H1 (cell line): Measurements from ENCODE around the gene CRYBB2. TPM values are rescaled to one million over a fixed set of nuclear protein-coding genes. Genes with fewer than 3 reads are reported as not detected.
"Not testable (repeated sequence)": the region's sequence is repeated elsewhere in the genome, so short reads cannot be mapped to it uniquely, and the experiment has no call there.

Experiments
- CTCF ChIA-PET: fragments of 300-600 bp; sonication (Branson Sonifier 250); formaldehyde crosslinking; loops from one replicate; lab custom pipeline; 2021; ENCODE audit not compliant: partially characterized antibody; lab: Charles Lee
- POLR2A ChIA-PET: fragments of 300-600 bp; sonication (Branson Sonifier 250); formaldehyde crosslinking; loops from one replicate; lab custom pipeline; 2021; ENCODE audit warnings: inconsistent platforms; ENCODE audit not compliant: partially characterized antibody; lab: Charles Lee
- DNase-seq, 2 experiments: peaks; one replicate each; pipeline versions ENCODE4 v3.0.0 to v3.0.0-alpha.2; 2010 to 2022; ENCODE audit warnings: low spot score in 2 of 2, low read depth in 1 of 2, mixed read lengths in 1 of 2
- FAIRE-seq: peaks from 2 replicates; lab custom pipeline; 2011; peaks lifted over from hg19 to GRCh38; lab: Jason Lieb, UNC
- H2AFZ ChIP-seq: 2 replicates; pipeline ENCODE4 v1.8.1; 2012; ENCODE audit warnings: low read length, inconsistent platforms
- H2AK5ac ChIP-seq: 2 replicates; pipeline ENCODE4 v1.6.1; 2013; ENCODE audit warnings: low read depth, low read length
- H2BK120ac ChIP-seq: replicated peaks from 2 replicates; pipeline ENCODE3; 2013; ENCODE audit warnings: low read depth, low read length, inconsistent platforms
- H2BK12ac ChIP-seq: 2 replicates; pipeline ENCODE4 v1.6.1; 2013; ENCODE audit warnings: low read depth, low read length
- H2BK15ac ChIP-seq: 2 replicates; pipeline ENCODE4 v1.6.1; 2013; ENCODE audit warnings: low read length
- H2BK20ac ChIP-seq: 2 replicates; pipeline ENCODE4 v1.6.1; 2013; ENCODE audit warnings: low read length
- H2BK5ac ChIP-seq: 2 replicates; pipeline ENCODE4 v1.6.1; 2013; ENCODE audit warnings: low read depth, low read length
- H3K14ac ChIP-seq: 2 replicates; pipeline ENCODE4 v1.6.1; 2013; ENCODE audit warnings: inconsistent platforms; ENCODE audit not compliant: insufficient read length
- H3K18ac ChIP-seq: 2 replicates; pipeline ENCODE4 v1.6.1; 2013; ENCODE audit warnings: low read length; ENCODE audit errors: extremely low read depth
- H3K23ac ChIP-seq: 2 replicates; pipeline ENCODE4 v1.6.1; 2013; ENCODE audit warnings: inconsistent platforms; ENCODE audit not compliant: insufficient read length
- H3K23me2 ChIP-seq: 2 replicates; pipeline ENCODE4 v1.6.1; 2013; ENCODE audit warnings: low read depth, low read length
- H3K27ac ChIP-seq: 2 replicates; pipeline ENCODE4 v1.6.1; 2011; ENCODE audit warnings: low read depth, low read length, inconsistent platforms
- H3K27me3 ChIP-seq, 4 experiments: replicated peaks in 1 of 4; 1 replicate in 1 of 4; 2 replicates in 3 of 4; pipeline versions ENCODE4 v1.6.1 to v1.8.1; 2011 to 2013; ENCODE audit warnings: low read length in 3 of 4, mild to moderate bottlenecking in 3 of 4, inconsistent platforms in 2 of 4, mixed read lengths in 2 of 4, moderate library complexity in 1 of 4; ENCODE audit not compliant: control insufficient read depth in 3 of 4, insufficient read depth in 3 of 4; ENCODE audit errors: extremely low read depth in 1 of 4
- H3K36me3 ChIP-seq, 4 experiments: 2 replicates each; pipeline versions ENCODE4 v1.6.1 to v1.8.1; 2011 to 2013; ENCODE audit warnings: mild to moderate bottlenecking in 4 of 4, low read length in 3 of 4, moderate library complexity in 2 of 4, control low read depth in 1 of 4, inconsistent platforms in 1 of 4; ENCODE audit not compliant: insufficient read depth in 4 of 4, control insufficient read depth in 2 of 4
- H3K4ac ChIP-seq: replicated peaks from 2 replicates; pipeline ENCODE3; 2013; ENCODE audit warnings: low read length, low read depth, mixed read lengths, inconsistent platforms; ENCODE audit not compliant: insufficient read length
- H3K4me1 ChIP-seq, 4 experiments: replicated peaks in 1 of 4; 1 replicate in 1 of 4; 2 replicates in 3 of 4; pipeline versions ENCODE4 v1.6.1 to v1.8.1; 2011 to 2013; ENCODE audit warnings: low read length in 3 of 4, inconsistent platforms in 2 of 4, mixed read lengths in 1 of 4; ENCODE audit not compliant: insufficient read depth in 4 of 4, control insufficient read depth in 3 of 4
- H3K4me2 ChIP-seq, 2 experiments: 2 replicates each; pipeline versions ENCODE4 v1.6.1 to v1.8.1; 2011 to 2013; ENCODE audit warnings: low read depth in 2 of 2, low read length in 2 of 2, control low read depth in 1 of 2, inconsistent platforms in 1 of 2, mild to moderate bottlenecking in 1 of 2; ENCODE audit not compliant: insufficient read depth in 1 of 2
- H3K4me3 ChIP-seq, 4 experiments: fragments of 200-600, 300-600 bp in 1 of 4; sonication (generic), shearing (Covaris generic), sonication (Bioruptor Twin) in 1 of 4; 2 replicates each; pipeline versions ENCODE4 v1.5.1 to v1.8.1; 2011 to 2016; ENCODE audit warnings: low read length in 4 of 4, low read depth in 3 of 4, control low read depth in 2 of 4, inconsistent platforms in 2 of 4, mild to moderate bottlenecking in 2 of 4, mixed read lengths in 1 of 4, moderate library complexity in 1 of 4; ENCODE audit not compliant: insufficient read depth in 2 of 4; ENCODE audit errors: extremely low read depth in 1 of 4
- H3K56ac ChIP-seq: replicated peaks from 2 replicates; pipeline ENCODE3; 2013; ENCODE audit warnings: low read depth, mild to moderate bottlenecking, mixed read lengths, low read length, inconsistent platforms; ENCODE audit not compliant: insufficient read length
- H3K79me1 ChIP-seq: 2 replicates; pipeline ENCODE4 v1.6.1; 2013; ENCODE audit warnings: low read depth, low read length, control low read depth
- H3K79me2 ChIP-seq, 2 experiments: 2 replicates each; pipeline versions ENCODE4 v1.6.1 to v1.8.1; 2012 to 2013; ENCODE audit warnings: low read length in 2 of 2, mild to moderate bottlenecking in 2 of 2, inconsistent platforms in 1 of 2; ENCODE audit not compliant: insufficient read depth in 2 of 2, control insufficient read depth in 1 of 2
- H3K9ac ChIP-seq, 4 experiments: replicated peaks in 1 of 4; 1 replicate in 1 of 4; 2 replicates in 3 of 4; pipeline versions ENCODE4 v1.6.1 to v1.8.1; 2011 to 2013; ENCODE audit warnings: low read depth in 3 of 4, low read length in 3 of 4, control low read depth in 2 of 4, mild to moderate bottlenecking in 2 of 4, moderate library complexity in 2 of 4, inconsistent platforms in 1 of 4; ENCODE audit errors: extremely low read depth in 1 of 4
- H3K9me3 ChIP-seq, 2 experiments: 2 replicates each; pipeline versions ENCODE4 v1.6.1 to v1.8.1; 2012 to 2013; ENCODE audit warnings: mild to moderate bottlenecking in 2 of 2, moderate library complexity in 2 of 2, control low read depth in 1 of 2, inconsistent platforms in 1 of 2, low read depth in 1 of 2, low read length in 1 of 2, mixed read lengths in 1 of 2; ENCODE audit not compliant: insufficient read depth in 2 of 2
- H4K20me1 ChIP-seq, 2 experiments: replicated peaks in 1 of 2; 2 replicates each; pipeline versions ENCODE3 to v1.8.1; 2011 to 2013; ENCODE audit warnings: inconsistent platforms in 2 of 2, low read length in 2 of 2, mild to moderate bottlenecking in 1 of 2; ENCODE audit not compliant: insufficient read depth in 2 of 2, control insufficient read depth in 1 of 2
- H4K5ac ChIP-seq: 2 replicates; pipeline ENCODE4 v1.6.1; 2013; ENCODE audit warnings: low read length, low read depth, mixed read lengths, inconsistent platforms; ENCODE audit not compliant: insufficient read length
- H4K8ac ChIP-seq: 2 replicates; pipeline ENCODE4 v1.8.0; 2013; ENCODE audit warnings: mild to moderate bottlenecking, moderate library complexity, low read length, inconsistent platforms; ENCODE audit not compliant: insufficient read depth; ENCODE audit errors: extremely low read depth
- H4K91ac ChIP-seq: replicated peaks from 2 replicates; pipeline ENCODE3; 2013; ENCODE audit warnings: low read length, mixed read lengths, inconsistent platforms; ENCODE audit not compliant: insufficient read length
- whole genome bisulfite sequencing, 2 experiments: shearing (Covaris generic) in 1 of 2; methylation state at CpG; one replicate each; pipeline versions ENCODE4 v1.1.6 to v1.1.7; 2013 to 2015; ENCODE audit warnings: low lambda C conversion rate in 2 of 2, mixed read lengths in 2 of 2, inconsistent platforms in 1 of 2, low coverage in 1 of 2, missing lambda C conversion rate in 1 of 2; ENCODE audit not compliant: insufficient replicate concordance in 2 of 2, insufficient coverage in 1 of 2, insufficient read length in 1 of 2; ENCODE audit errors: extremely low coverage in 1 of 2, missing lambda C conversion rate in 1 of 2; 5-methylcytosine and 5-hydroxymethylcytosine counted together
- polyA plus RNA-seq, 7 experiments: library from polyadenylated mRNA; depleted of rRNA in 3 of 7; stranded (reverse) in 5 of 7; unstranded in 2 of 7; fragments of >200 nt in 5 of 7; fragments of 200-250 nt in 2 of 7; gene quantifications; 1 replicate in 5 of 7; 2 replicates in 1 of 7; 4 replicates in 1 of 7; pipeline versions ENCODE4 v1.2.1 to v1.2.3, GENCODE V29; 2011 to 2013; ENCODE audit warnings: missing spikeins in 2 of 7, mixed read lengths in 2 of 7
- total RNA-seq: library from RNA; stranded (reverse); fragmentation: NEBNext Ultra II Directional; extraction: Animal tissue kit (Norgen Biotek cat#: 25700); gene quantifications from 2 replicates; pipeline ENCODE4 v1.2.1, GENCODE V29; 2021

The CRYBB2 gene
- total and polyA plus RNA-seq, 2 of the 8 experiments (the other 6 are each of a cell fraction or from before 2014, with no cell fraction given), result 0.12 TPM; not detected in 1

- H2BK5ac ChIP-seq, H4K5ac ChIP-seq, H3K9me3 ChIP-seq, H3K4me2 ChIP-seq, H2AFZ ChIP-seq, DNase-seq, H3K36me3 ChIP-seq, H3K56ac ChIP-seq, H3K23me2 ChIP-seq, H3K9ac ChIP-seq, POLR2A ChIA-PET, H3K4ac ChIP-seq, H3K4me1 ChIP-seq, H3K27ac ChIP-seq, H2BK20ac ChIP-seq, H2BK12ac ChIP-seq, H4K8ac ChIP-seq, H3K18ac ChIP-seq, CTCF ChIA-PET, H2AK5ac ChIP-seq, H4K91ac ChIP-seq, H4K20me1 ChIP-seq, H3K23ac ChIP-seq, H3K4me3 ChIP-seq, H2BK120ac ChIP-seq, H3K79me1 ChIP-seq, FAIRE-seq, H3K27me3 ChIP-seq, H3K14ac ChIP-seq, H3K79me2 ChIP-seq, H2BK15ac ChIP-seq: not testable (repeated sequence)
- WGBS, 2 experiments, result 77% methylated on average over 1 of the region's 1 CpG; no CpG with 5 or more reads in 1 of the 2 experiments
Observed at GRCh38 chr22:25268902-25269301, 49.5 kb downstream of the CRYBB2 start.

GRCh38 chr22:25270061-25270460 is 50.6 kb downstream of the CRYBB2 start:
- POLR2A ChIA-PET, H2AFZ ChIP-seq, H2AK5ac ChIP-seq, H2BK5ac ChIP-seq, H4K20me1 ChIP-seq, H3K4me3 ChIP-seq, H3K4me2 ChIP-seq, H3K56ac ChIP-seq, H3K4me1 ChIP-seq, H2BK12ac ChIP-seq, H3K23ac ChIP-seq, H3K9ac ChIP-seq, H3K4ac ChIP-seq, H3K36me3 ChIP-seq, H3K27me3 ChIP-seq, H3K79me1 ChIP-seq, H2BK20ac ChIP-seq, H2BK15ac ChIP-seq, H3K9me3 ChIP-seq, H4K8ac ChIP-seq, DNase-seq, H2BK120ac ChIP-seq, CTCF ChIA-PET, H3K14ac ChIP-seq, FAIRE-seq, H3K23me2 ChIP-seq, H3K18ac ChIP-seq, H3K79me2 ChIP-seq, H4K91ac ChIP-seq, H3K27ac ChIP-seq, H4K5ac ChIP-seq: not testable (repeated sequence)
- WGBS, 2 experiments, result 91% methylated on average over 2 of the region's 2 CpGs; no CpG with 5 or more reads in 1 of the 2 experiments
